PC-3 (cell line): ENCODE measurements around the gene CELF2. TPM values are rescaled to one million over a fixed set of nuclear protein-coding genes. Genes with fewer than 3 reads are reported as not detected.

ENCODE experiments used
- ATAC-seq: fragments of 200-7000 bp; cut with Tn5 transposase; 2 replicates; pipeline ENCODE4 v1.9.1; 2020; ENCODE audit warnings: mild to moderate bottlenecking, moderate library complexity
- BruUV-seq: library from RNA; stranded (reverse); fragments of 400-500 nt; replicated peaks from 2 replicates; lab custom pipeline; 2021; lab: Mats Ljungman, UMichigan
- CTCF ChIA-PET: fragments of 300-600 bp; sonication (Branson Sonifier 250); formaldehyde crosslinking; loops from one replicate; lab custom pipeline; 2022; ENCODE audit warnings: antibody characterized with exemption; lab: Charles Lee
- POLR2A ChIA-PET: fragments of 300-600 bp; sonication (Branson Sonifier 250); formaldehyde crosslinking; loops from one replicate; lab custom pipeline; 2022; ENCODE audit warnings: antibody characterized with exemption; ENCODE audit not compliant: unreplicated experiment; lab: Charles Lee
- DNase-seq: peaks from one replicate; pipeline ENCODE4 v3.0.0-alpha.2; 2015
- H2AFZ ChIP-seq: fragments of 300-600 bp; sonication (generic); 2 replicates; pipeline ENCODE4 v1.6.0; 2016; ENCODE audit warnings: antibody characterized with exemption, low read length
- H3F3A ChIP-seq: fragments of 300-600 bp; sonication (generic); one replicate; pipeline ENCODE4 v1.6.0; 2017; ENCODE audit warnings: antibody characterized with exemption, low read length, control low read depth, mild to moderate bottlenecking; ENCODE audit not compliant: unreplicated experiment
- H3K27ac ChIP-seq: fragments of 300-600 bp; sonication (generic); 2 replicates; pipeline ENCODE4 v1.5.1; 2016; ENCODE audit warnings: mild to moderate bottlenecking, low read length
- H3K27me3 ChIP-seq: fragments of 300-600 bp; sonication (generic); 2 replicates; pipeline ENCODE4 v1.6.1; 2016; ENCODE audit warnings: low read length, mixed read lengths
- H3K36me3 ChIP-seq: fragments of 300-600 bp; sonication (generic); 2 replicates; pipeline ENCODE4 v1.6.1; 2016; ENCODE audit warnings: low read depth, mixed run types, low read length, mixed read lengths
- H3K4me1 ChIP-seq: fragments of 300-600 bp; sonication (generic); 2 replicates; pipeline ENCODE4 v1.5.1; 2016; ENCODE audit warnings: low read length; ENCODE audit not compliant: insufficient read depth
- H3K4me2 ChIP-seq: fragments of 300-600 bp; sonication (generic); 2 replicates; pipeline ENCODE4 v1.6.0; 2016; ENCODE audit warnings: low read length
- H3K4me3 ChIP-seq: fragments of 300-600 bp; sonication (generic); 2 replicates; pipeline ENCODE4 v1.5.1; 2016; ENCODE audit warnings: mild to moderate bottlenecking, low read length, mixed read lengths
- H3K79me2 ChIP-seq: fragments of 300-600 bp; sonication (generic); 2 replicates; pipeline ENCODE4 v1.6.1; 2017; ENCODE audit warnings: low read length, mixed read lengths
- H3K9ac ChIP-seq: fragments of 300-600 bp; sonication (generic); 2 replicates; pipeline ENCODE4 v1.6.0; 2016; ENCODE audit warnings: mild to moderate bottlenecking, low read length
- H3K9me2 ChIP-seq: fragments of 300-600 bp; sonication (generic); replicated peaks from 2 replicates; pipeline ENCODE4 v1.6.1; 2016; ENCODE audit warnings: mixed run types, low read length, mixed read lengths
- H3K9me3 ChIP-seq: fragments of 300-600 bp; sonication (generic); 2 replicates; pipeline ENCODE4 v1.6.1; 2016; ENCODE audit warnings: low read length, mixed read lengths
- H4K20me1 ChIP-seq: fragments of 300-600 bp; sonication (generic); 2 replicates; pipeline ENCODE4 v1.6.1; 2016; ENCODE audit warnings: low read length, mixed read lengths
- EZH2 ChIP-seq: fragments of 300-600 bp; sonication (generic); IDR thresholded peaks from one replicate; pipeline ENCODE4 v1.6.1; 2017; ENCODE audit warnings: antibody characterized with exemption, mild to moderate bottlenecking, low read length; ENCODE audit not compliant: unreplicated experiment
- EZH2phosphoT487 ChIP-seq: fragments of 300-600 bp; sonication (generic); IDR thresholded peaks from 2 replicates; pipeline ENCODE4 v1.6.1; 2018; ENCODE audit warnings: mild to moderate bottlenecking, antibody characterized with exemption, low read length, borderline replicate concordance
- intact Hi-C: fragments of 100-400 bp; cut with micrococcal nuclease; formaldehyde crosslinking; loops from 2 replicates; pipeline ENCODE4 v1.9.0; 2023
- total RNA-seq: library from RNA; depleted of rRNA; stranded (reverse); fragments of >200 nt; gene quantifications from 2 replicates; pipeline ENCODE4 v1.2.3, GENCODE V29; 2014
- TF ChIP-seq, protein P1 (sequence below): fragments of 300-600 bp; sonication (generic); conservative IDR thresholded peaks from 2 replicates; pipeline ENCODE4 v1.5.1; 2017; ENCODE audit warnings: antibody characterized with exemption, low read depth, mild to moderate bottlenecking, low read length

The CELF2 gene
- total RNA-seq, 1 experiment from 2014 or later = not detected

DNA sequence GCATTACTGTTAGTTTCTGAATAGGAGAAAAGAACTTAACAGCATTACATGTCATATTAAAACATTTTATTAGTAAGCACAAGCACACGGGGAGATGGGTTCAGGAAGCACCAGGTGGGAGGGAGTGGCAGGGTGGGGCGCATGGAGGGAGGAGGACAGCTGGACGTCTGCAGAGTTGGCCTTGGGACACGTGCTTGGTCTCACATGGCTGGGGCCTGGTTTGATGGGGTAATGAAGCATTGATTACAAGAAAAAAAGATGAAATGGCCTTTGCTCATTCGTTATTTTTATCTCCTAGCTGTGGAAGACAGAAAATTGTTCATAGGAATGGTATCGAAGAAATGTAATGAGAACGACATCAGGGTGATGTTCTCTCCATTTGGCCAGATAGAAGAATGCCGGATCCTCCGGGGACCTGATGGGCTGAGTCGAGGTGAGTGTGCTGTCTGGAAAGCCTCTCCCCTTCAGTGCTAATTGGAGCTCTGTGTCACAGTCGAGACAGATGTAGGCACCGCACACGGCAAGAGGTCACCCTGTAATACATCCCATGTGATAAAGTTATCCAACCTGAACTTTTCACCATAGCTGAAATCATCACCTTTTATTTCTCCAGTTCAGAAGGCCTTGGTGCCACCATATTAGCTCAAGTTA is 239.9 kb downstream of the CELF2 start:
- H3K4me2 ChIP-seq = no peak overlapping the region
- no peak overlapping the region for H3K4me3 ChIP-seq
- H3K27ac ChIP-seq = no peak overlapping the region
- no peaks in the 10 kb centered on the region for H3K79me2 ChIP-seq
- H3K27me3 ChIP-seq = peaks cover 74% of the 10 kb centered on the region
- H3K9me2 ChIP-seq = no peaks in the 10 kb centered on the region
- ChIA-PET CTCF (no interaction called here), POLR2A (no interaction called here)
- ATAC-seq (no peak), DNase-seq (no peak)
- H3F3A ChIP-seq = no peaks in the 10 kb centered on the region
- H4K20me1 ChIP-seq = no peaks in the 10 kb centered on the region
- no peak overlapping the region for H3K9ac ChIP-seq
- H3K4me1 ChIP-seq = no peaks in the 10 kb centered on the region
- no peak overlapping the region for H2AFZ ChIP-seq
- BruUV-seq = no TSS peak
- TF ChIP-seq EZH2 (no peak), EZH2phosphoT487 (no peak)
- TF ChIP-seq, protein P1, sequence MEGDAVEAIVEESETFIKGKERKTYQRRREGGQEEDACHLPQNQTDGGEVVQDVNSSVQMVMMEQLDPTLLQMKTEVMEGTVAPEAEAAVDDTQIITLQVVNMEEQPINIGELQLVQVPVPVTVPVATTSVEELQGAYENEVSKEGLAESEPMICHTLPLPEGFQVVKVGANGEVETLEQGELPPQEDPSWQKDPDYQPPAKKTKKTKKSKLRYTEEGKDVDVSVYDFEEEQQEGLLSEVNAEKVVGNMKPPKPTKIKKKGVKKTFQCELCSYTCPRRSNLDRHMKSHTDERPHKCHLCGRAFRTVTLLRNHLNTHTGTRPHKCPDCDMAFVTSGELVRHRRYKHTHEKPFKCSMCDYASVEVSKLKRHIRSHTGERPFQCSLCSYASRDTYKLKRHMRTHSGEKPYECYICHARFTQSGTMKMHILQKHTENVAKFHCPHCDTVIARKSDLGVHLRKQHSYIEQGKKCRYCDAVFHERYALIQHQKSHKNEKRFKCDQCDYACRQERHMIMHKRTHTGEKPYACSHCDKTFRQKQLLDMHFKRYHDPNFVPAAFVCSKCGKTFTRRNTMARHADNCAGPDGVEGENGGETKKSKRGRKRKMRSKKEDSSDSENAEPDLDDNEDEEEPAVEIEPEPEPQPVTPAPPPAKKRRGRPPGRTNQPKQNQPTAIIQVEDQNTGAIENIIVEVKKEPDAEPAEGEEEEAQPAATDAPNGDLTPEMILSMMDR = no peak
- H3K9me3 ChIP-seq = no peaks in the 10 kb centered on the region
- intact Hi-C loops = no loop called here
- no peaks in the 10 kb centered on the region for H3K36me3 ChIP-seq

DNA sequence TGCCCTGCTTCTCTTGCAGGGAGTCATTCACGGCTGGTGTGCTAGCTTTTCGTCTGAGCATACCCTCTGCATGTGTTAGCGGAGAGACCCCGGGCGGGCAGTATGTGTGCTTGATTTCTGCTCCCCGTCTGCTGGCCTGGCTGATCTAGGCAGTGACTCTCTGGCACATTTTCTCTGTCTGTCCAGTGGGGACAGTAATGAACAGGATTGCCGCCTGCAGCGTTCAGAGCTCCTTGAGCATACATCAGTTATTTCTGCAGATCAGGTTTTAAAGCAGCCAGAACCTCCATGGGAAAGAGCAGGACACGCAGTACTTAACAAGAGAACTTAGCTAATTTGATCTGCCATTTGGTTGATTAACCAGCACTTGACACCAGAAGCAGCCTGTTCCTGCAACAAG is 242.5 kb downstream of the CELF2 start:
- Histone ChIP-seq H3K9me2 (no peaks in the 10 kb centered on the region), H3K27me3 (peaks cover 52% of the 10 kb centered on the region), H3K4me1 (no peaks in the 10 kb centered on the region), H3K9me3 (no peaks in the 10 kb centered on the region), H4K20me1 (no peaks in the 10 kb centered on the region), H3K4me2 (no peak overlapping the region), H3K36me3 (no peaks in the 10 kb centered on the region), H2AFZ (no peak overlapping the region), H3F3A (no peaks in the 10 kb centered on the region), H3K79me2 (no peaks in the 10 kb centered on the region), H3K27ac (no peak overlapping the region), H3K9ac (no peak overlapping the region), H3K4me3 (no peak overlapping the region)
- no TSS peak for BruUV-seq
- ATAC-seq = peak; percentile 57; the same call in 1 of the 2 replicates
- intact Hi-C loops = no loop called here
- ChIA-PET CTCF (no interaction called here), POLR2A (no interaction called here)
- no peak for TF ChIP-seq EZH2
- TF ChIP-seq, protein P1 = no peak
- TF ChIP-seq EZH2phosphoT487 = no peak
- no peak for DNase-seq

DNA sequence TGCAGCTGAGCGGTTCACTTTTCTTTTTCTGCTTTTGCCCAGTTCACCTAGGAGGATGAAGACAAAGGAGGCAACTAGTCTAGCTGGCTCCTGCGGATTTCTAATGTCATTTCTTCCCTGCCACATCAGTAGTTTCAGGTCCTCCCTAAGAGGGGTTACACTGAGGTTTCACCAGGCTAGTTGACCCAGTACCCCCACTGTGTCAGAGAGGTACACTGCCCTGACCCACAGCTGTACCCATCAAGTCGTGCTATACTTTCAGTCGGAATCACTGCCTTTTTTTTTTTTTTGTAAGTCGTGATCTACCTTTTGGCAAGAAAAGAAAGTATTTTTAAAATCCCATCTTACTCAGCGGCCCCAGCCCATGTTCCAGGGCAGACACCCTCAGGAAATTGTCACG is 243.5 kb downstream of the CELF2 start:
- H3K36me3 ChIP-seq = no peaks in the 10 kb centered on the region
- BruUV-seq = no TSS peak
- H3K9me2 ChIP-seq = no peaks in the 10 kb centered on the region
- no peak for ATAC-seq
- H2AFZ ChIP-seq = no peak overlapping the region
- H3K9ac ChIP-seq = no peak overlapping the region
- no peak overlapping the region for H3K4me3 ChIP-seq
- no peak overlapping the region for H3K4me2 ChIP-seq
- H4K20me1 ChIP-seq = no peaks in the 10 kb centered on the region
- ChIA-PET CTCF (no interaction called here), POLR2A (no interaction called here)
- no peaks in the 10 kb centered on the region for H3F3A ChIP-seq
- intact Hi-C loops = no loop called here
- peaks cover 46% of the 10 kb centered on the region for H3K27me3 ChIP-seq
- H3K27ac ChIP-seq = no peak overlapping the region
- H3K9me3 ChIP-seq = no peaks in the 10 kb centered on the region
- no peaks in the 10 kb centered on the region for H3K4me1 ChIP-seq
- TF ChIP-seq EZH2 (no peak), EZH2phosphoT487 (no peak)
- TF ChIP-seq, protein P1 = no peak
- no peaks in the 10 kb centered on the region for H3K79me2 ChIP-seq
- no peak for DNase-seq
